Measurements from ENCODE around the gene SIX6.

SIX6 gene

GRCh38 chr14:60506985-60507829 is 1.7 kb upstream of the SIX6 start:
- Histone ChIP-seq H3K9me3 (ENCODE audit: control insufficient read depth, insufficient read depth, low read depth, low read length) (no peaks in the 10 kb centered on the region), H3K4me1 (ENCODE audit: control insufficient read depth, insufficient read depth, low read length) (peaks cover 6% of the 10 kb centered on the region; the same call in 1 of the 2 replicates), H3K36me3 (ENCODE audit: control insufficient read depth in 2 of 2, insufficient read depth in 1 of 2, low read length in 2 of 2) (no peaks in the 10 kb centered on the region), H3K27ac (ENCODE audit: extremely low read depth, low read depth, low read length) (no peak overlapping the region), H3K4me3 (ENCODE audit: low read depth, low read length) (no peak overlapping the region)
- ChIA-PET POLR2A (no interaction called here), CTCF (interaction anchor here (0.6 to 0.7 kb wide), 4 partner anchors 16 to 162 kb away, joined by 3 to 4 read pairs (median 3); no protein-coding TSS in a partner anchor)
- TF ChIP-seq, protein P1, sequence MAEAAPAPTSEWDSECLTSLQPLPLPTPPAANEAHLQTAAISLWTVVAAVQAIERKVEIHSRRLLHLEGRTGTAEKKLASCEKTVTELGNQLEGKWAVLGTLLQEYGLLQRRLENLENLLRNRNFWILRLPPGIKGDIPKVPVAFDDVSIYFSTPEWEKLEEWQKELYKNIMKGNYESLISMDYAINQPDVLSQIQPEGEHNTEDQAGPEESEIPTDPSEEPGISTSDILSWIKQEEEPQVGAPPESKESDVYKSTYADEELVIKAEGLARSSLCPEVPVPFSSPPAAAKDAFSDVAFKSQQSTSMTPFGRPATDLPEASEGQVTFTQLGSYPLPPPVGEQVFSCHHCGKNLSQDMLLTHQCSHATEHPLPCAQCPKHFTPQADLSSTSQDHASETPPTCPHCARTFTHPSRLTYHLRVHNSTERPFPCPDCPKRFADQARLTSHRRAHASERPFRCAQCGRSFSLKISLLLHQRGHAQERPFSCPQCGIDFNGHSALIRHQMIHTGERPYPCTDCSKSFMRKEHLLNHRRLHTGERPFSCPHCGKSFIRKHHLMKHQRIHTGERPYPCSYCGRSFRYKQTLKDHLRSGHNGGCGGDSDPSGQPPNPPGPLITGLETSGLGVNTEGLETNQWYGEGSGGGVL (tag by site-specific recombination; IDR thresholded peaks at IDR 0.05): no peak
- TF ChIP-seq ZFHX2 (tag by site-specific recombination; conservative IDR thresholded peaks at IDR 0.05) (no peak), ZNF121 (tag by site-specific recombination; IDR thresholded peaks at IDR 0.05) (no peak), ZNF221 (tag by site-specific recombination; IDR thresholded peaks at IDR 0.05; ENCODE audit: borderline replicate concordance) (no peak), AEBP2 (tag by site-specific recombination; IDR thresholded peaks at IDR 0.05; ENCODE audit: borderline replicate concordance) (no peak), ZNF404 (tag by site-specific recombination; IDR thresholded peaks at IDR 0.05) (no peak), KLF10 (tag by site-specific recombination; IDR thresholded peaks at IDR 0.05) (no peak), ZNF169 (tag by site-specific recombination; IDR thresholded peaks at IDR 0.05) (no peak), ZFP3 (tag by site-specific recombination; IDR thresholded peaks at IDR 0.05; ENCODE audit: low read depth) (no peak), ZNF529 (tag by site-specific recombination; IDR thresholded peaks at IDR 0.05; ENCODE audit: insufficient replicate concordance) (no peak), PRDM4 (tag by site-specific recombination; IDR thresholded peaks at IDR 0.05) (no peak), ZNF23 (tag by site-specific recombination; IDR thresholded peaks at IDR 0.05; ENCODE audit: borderline replicate concordance) (no peak), TCF7L2 (IDR thresholded peaks at IDR 0.05; ENCODE audit: borderline replicate concordance, low read depth, low read length) (no peak), ZNF114 (tag by site-specific recombination; IDR thresholded peaks at IDR 0.05) (no peak), HOXA7 (CRISPR knock-in tag; IDR thresholded peaks at IDR 0.05; ENCODE audit: borderline replicate concordance) (no peak), ZNF544 (tag by site-specific recombination; IDR thresholded peaks at IDR 0.05) (no peak), SCRT2 (tag by site-specific recombination; IDR thresholded peaks at IDR 0.05) (no peak)
- TF ChIP-seq, protein P2, sequence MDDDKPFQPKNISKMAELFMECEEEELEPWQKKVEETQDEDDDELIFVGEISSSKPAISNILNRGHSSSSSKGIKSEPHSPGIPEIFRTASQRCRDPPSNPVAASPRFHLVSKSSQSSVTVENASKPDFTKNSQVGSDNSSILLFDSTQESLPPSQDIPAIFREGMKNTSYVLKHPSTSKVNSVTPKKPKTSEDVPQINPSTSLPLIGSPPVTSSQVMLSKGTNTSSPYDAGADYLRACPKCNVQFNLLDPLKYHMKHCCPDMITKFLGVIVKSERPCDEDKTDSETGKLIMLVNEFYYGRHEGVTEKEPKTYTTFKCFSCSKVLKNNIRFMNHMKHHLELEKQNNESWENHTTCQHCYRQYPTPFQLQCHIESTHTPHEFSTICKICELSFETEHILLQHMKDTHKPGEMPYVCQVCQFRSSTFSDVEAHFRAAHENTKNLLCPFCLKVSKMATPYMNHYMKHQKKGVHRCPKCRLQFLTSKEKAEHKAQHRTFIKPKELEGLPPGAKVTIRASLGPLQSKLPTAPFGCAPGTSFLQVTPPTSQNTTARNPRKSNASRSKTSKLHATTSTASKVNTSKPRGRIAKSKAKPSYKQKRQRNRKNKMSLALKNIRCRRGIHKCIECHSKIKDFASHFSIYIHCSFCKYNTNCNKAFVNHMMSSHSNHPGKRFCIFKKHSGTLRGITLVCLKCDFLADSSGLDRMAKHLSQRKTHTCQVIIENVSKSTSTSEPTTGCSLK (tag by site-specific recombination; IDR thresholded peaks at IDR 0.05): no peak
- TF ChIP-seq, protein P3, sequence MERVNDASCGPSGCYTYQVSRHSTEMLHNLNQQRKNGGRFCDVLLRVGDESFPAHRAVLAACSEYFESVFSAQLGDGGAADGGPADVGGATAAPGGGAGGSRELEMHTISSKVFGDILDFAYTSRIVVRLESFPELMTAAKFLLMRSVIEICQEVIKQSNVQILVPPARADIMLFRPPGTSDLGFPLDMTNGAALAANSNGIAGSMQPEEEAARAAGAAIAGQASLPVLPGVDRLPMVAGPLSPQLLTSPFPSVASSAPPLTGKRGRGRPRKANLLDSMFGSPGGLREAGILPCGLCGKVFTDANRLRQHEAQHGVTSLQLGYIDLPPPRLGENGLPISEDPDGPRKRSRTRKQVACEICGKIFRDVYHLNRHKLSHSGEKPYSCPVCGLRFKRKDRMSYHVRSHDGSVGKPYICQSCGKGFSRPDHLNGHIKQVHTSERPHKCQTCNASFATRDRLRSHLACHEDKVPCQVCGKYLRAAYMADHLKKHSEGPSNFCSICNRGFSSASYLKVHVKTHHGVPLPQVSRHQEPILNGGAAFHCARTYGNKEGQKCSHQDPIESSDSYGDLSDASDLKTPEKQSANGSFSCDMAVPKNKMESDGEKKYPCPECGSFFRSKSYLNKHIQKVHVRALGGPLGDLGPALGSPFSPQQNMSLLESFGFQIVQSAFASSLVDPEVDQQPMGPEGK (tag by site-specific recombination; IDR thresholded peaks at IDR 0.05): no peak

Measured in HEK293 (cell line).